Vagina (tissue), 2 donors: ENCODE data around the gene ZPBP2. TPM values are rescaled to one million over a fixed set of nuclear protein-coding genes. Genes with fewer than 3 reads are reported as not detected.
"Not testable (repeated sequence)": the region's sequence is repeated elsewhere in the genome, so short reads cannot be mapped to it uniquely, and the experiment has no call there.

ENCODE experiments used
- DNase-seq, 2 donors: peaks; one replicate each; pipeline ENCODE4 v3.0.0-alpha.2; 2017; ENCODE audit errors: extremely low spot score in 2 of 2
- H3K27ac ChIP-seq: fragments of 200-600 bp; sonication (generic); one replicate; pipeline ENCODE4 v1.5.1; 2019
- H3K27me3 ChIP-seq: fragments of 200-600 bp; sonication (generic); one replicate; pipeline ENCODE4 v1.5.1; 2019
- H3K36me3 ChIP-seq, 2 donors: fragments of 200-600 bp; sonication (generic); one replicate each; pipeline ENCODE4 v1.5.1; 2017 to 2019
- H3K4me1 ChIP-seq: fragments of 200-600 bp; sonication (generic); one replicate; pipeline ENCODE4 v1.5.1; 2019
- H3K4me3 ChIP-seq, 2 donors: fragments of 200-600 bp; sonication (generic); 1 replicate in 1 of 2; 2 replicates in 1 of 2; pipeline ENCODE4 v1.5.1; 2016 to 2019
- H3K9me3 ChIP-seq: fragments of 200-600 bp; sonication (generic); one replicate; pipeline ENCODE4 v1.5.1; 2019
- CTCF ChIP-seq, 3 experiments: fragments of 450-650 bp in 2 of 3; fragments of 200-600 bp in 1 of 3; sonication (generic) in 1 of 3; IDR thresholded peaks; one replicate each; pipeline ENCODE4 v1.5.1; 2017 to 2019; ENCODE audit warnings: antibody characterized with exemption in 3 of 3, mild to moderate bottlenecking in 2 of 3, moderate library complexity in 2 of 3
- POLR2A ChIP-seq, 2 donors: fragments of 450-650 bp; IDR thresholded peaks; one replicate each; pipeline ENCODE4 v1.6.1; 2017; ENCODE audit warnings: antibody characterized with exemption in 2 of 2, mild to moderate bottlenecking in 2 of 2, moderate library complexity in 2 of 2
- POLR2AphosphoS5 ChIP-seq, 2 donors: sonication (generic); formaldehyde crosslinking; IDR thresholded peaks; one replicate each; pipeline ENCODE4 v1.9.0; 2017; ENCODE audit warnings: antibody characterized with exemption in 2 of 2, mild to moderate bottlenecking in 2 of 2, low read depth in 1 of 2; ENCODE audit not compliant: insufficient read depth in 1 of 2
- intact Hi-C: fragments of 100-400 bp; cut with DNase I; formaldehyde crosslinking; loops from one replicate; pipeline ENCODE4 v1.15.1; 2023
- total RNA-seq: library from RNA; depleted of rRNA; stranded (reverse); fragments of >200 nt; gene quantifications from one replicate; pipeline ENCODE4 v1.2.3, GENCODE V29; 2016

The ZPBP2 gene
- total RNA-seq, 1 donor from 2014 or later, result not detected

- Histone ChIP-seq H3K9me3 (no peaks in the 10 kb centered on the region), H3K27me3 (no peaks in the 10 kb centered on the region), H3K4me1 (no peaks in the 10 kb centered on the region), H3K27ac (no peak overlapping the region), H3K36me3 (no peaks in the 10 kb centered on the region), H3K4me3 (no peak overlapping the region)
- DNase-seq, result no peak
- intact Hi-C loops, result no loop called here
- TF ChIP-seq POLR2AphosphoS5 (IDR thresholded peaks at IDR 0.05; ENCODE audit: insufficient read depth in 1 of 2, low read depth in 1 of 2) (no peak), POLR2A (IDR thresholded peaks at IDR 0.05) (no peak), CTCF (IDR thresholded peaks at IDR 0.05) (no peak)
Measured at GRCh38 chr17:39872751-39873150, 4.7 kb downstream of the ZPBP2 start.

GRCh38 chr17:39886102-39886501 lies 18.1 kb downstream of the ZPBP2 start:
- H3K4me1 ChIP-seq, H3K27ac ChIP-seq, DNase-seq, H3K9me3 ChIP-seq, H3K27me3 ChIP-seq, H3K36me3 ChIP-seq, H3K4me3 ChIP-seq, intact Hi-C loops: not testable (repeated sequence)

GRCh38 chr17:39887078-39887477 lies 19.1 kb downstream of the ZPBP2 start:
- H3K36me3 ChIP-seq, result no peaks in the 10 kb centered on the region
- no peaks in the 10 kb centered on the region for H3K4me1 ChIP-seq
- no peak overlapping the region for H3K4me3 ChIP-seq
- no peaks in the 10 kb centered on the region for H3K27me3 ChIP-seq
- intact Hi-C loops, result no loop called here
- no peak for DNase-seq
- H3K9me3 ChIP-seq, result no peaks in the 10 kb centered on the region
- no peak overlapping the region for H3K27ac ChIP-seq
- no peak for TF ChIP-seq POLR2A (IDR thresholded peaks at IDR 0.05)
- no peak for TF ChIP-seq CTCF (IDR thresholded peaks at IDR 0.05)
- no peak for TF ChIP-seq POLR2AphosphoS5 (IDR thresholded peaks at IDR 0.05; ENCODE audit: insufficient read depth in 1 of 2, low read depth in 1 of 2)

GRCh38 chr17:39889200-39889599 lies 21.2 kb downstream of the ZPBP2 start:
- H3K4me1 ChIP-seq, result no peaks in the 10 kb centered on the region
- H3K4me3 ChIP-seq, result no peak overlapping the region
- no peaks in the 10 kb centered on the region for H3K36me3 ChIP-seq
- DNase-seq, result no peak
- TF ChIP-seq POLR2AphosphoS5 (IDR thresholded peaks at IDR 0.05; ENCODE audit: insufficient read depth in 1 of 2, low read depth in 1 of 2) (no peak), CTCF (IDR thresholded peaks at IDR 0.05) (no peak), POLR2A (IDR thresholded peaks at IDR 0.05) (no peak)
- intact Hi-C loops, result no loop called here
- no peaks in the 10 kb centered on the region for H3K27me3 ChIP-seq
- H3K27ac ChIP-seq, result no peak overlapping the region
- H3K9me3 ChIP-seq, result no peaks in the 10 kb centered on the region

GRCh38 chr17:39894681-39895376 lies 26.8 kb downstream of the ZPBP2 start:
- intact Hi-C loops, result no loop called here
- H3K9me3 ChIP-seq, result no peaks in the 10 kb centered on the region
- no peak overlapping the region for H3K27ac ChIP-seq
- no peak for DNase-seq
- TF ChIP-seq CTCF (IDR thresholded peaks at IDR 0.05) (no peak), POLR2A (IDR thresholded peaks at IDR 0.05) (no peak), POLR2AphosphoS5 (IDR thresholded peaks at IDR 0.05; ENCODE audit: insufficient read depth in 1 of 2, low read depth in 1 of 2) (no peak)
- no peaks in the 10 kb centered on the region for H3K36me3 ChIP-seq
- no peak overlapping the region for H3K4me3 ChIP-seq
- H3K4me1 ChIP-seq, result no peaks in the 10 kb centered on the region
- H3K27me3 ChIP-seq, result no peaks in the 10 kb centered on the region
